ENCODE results near the gene SCD5.

Gene SCD5

GRCh38 chr4:82758701-82759685, 39.6 kb downstream of the SCD5 start:
- no peak for DNase-seq

- DNase-seq = no peak
Measured at GRCh38 chr4:82756061-82756460, 42.5 kb downstream of the SCD5 start.

- DNase-seq = no peak
Measured at GRCh38 chr4:82755650-82756049, 42.9 kb downstream of the SCD5 start.

GRCh38 chr4:82754513-82755165, 44.0 kb downstream of the SCD5 start:
- no peak for DNase-seq

GRCh38 chr4:82753725-82754410, 44.7 kb downstream of the SCD5 start:
- DNase-seq = peak; percentile 58

GRCh38 chr4:82753238-82753637, 45.4 kb downstream of the SCD5 start:
- DNase-seq = no peak

- DNase-seq = no peak
Measured at GRCh38 chr4:82748810-82749470, 49.7 kb downstream of the SCD5 start.

GRCh38 chr4:82747686-82748575, 50.7 kb downstream of the SCD5 start:
- DNase-seq = no peak

GRCh38 chr4:82746705-82747574, 51.7 kb downstream of the SCD5 start:
- no peak for DNase-seq

GRCh38 chr4:82745173-82745842, 53.3 kb downstream of the SCD5 start:
- no peak for DNase-seq

- no peak for DNase-seq
Measured at GRCh38 chr4:82744284-82744968, 54.2 kb downstream of the SCD5 start.

- no peak for DNase-seq
Measured at GRCh38 chr4:82741188-82741587, 57.4 kb downstream of the SCD5 start.

GRCh38 chr4:82739287-82740190, 59.1 kb downstream of the SCD5 start:
- DNase-seq = peak; percentile 68

GRCh38 chr4:82737354-82737753, 61.2 kb downstream of the SCD5 start:
- no peak for DNase-seq

- no peak for DNase-seq
Measured at GRCh38 chr4:82733636-82734035, 65.0 kb downstream of the SCD5 start.

GRCh38 chr4:82728301-82728700, 70.3 kb downstream of the SCD5 start:
- DNase-seq = no peak

- DNase-seq = no peak
Measured at GRCh38 chr4:82726596-82726995, 72.0 kb downstream of the SCD5 start.

- no peak for DNase-seq
Measured at GRCh38 chr4:82721819-82722423, 76.7 kb downstream of the SCD5 start.
